Cardiac muscle cell (in vitro differentiated cells and primary cell): ENCODE measurements around the gene LCORL. TPM values are rescaled to one million over a fixed set of nuclear protein-coding genes. Genes with fewer than 3 reads are reported as not detected.

Experiments used
- DNase-seq, 2 donors: peaks; one replicate each; pipeline versions ENCODE4 v3.0.0 to v3.0.0-alpha.2; 2010 to 2017; ENCODE audit warnings: low read depth in 1 of 2, low spot score in 1 of 2
- H3K27ac ChIP-seq: fragments of 200-600 bp; sonication (generic); 2 replicates; pipeline ENCODE4 v1.5.1; 2016
- H3K27me3 ChIP-seq: fragments of 200-600 bp; sonication (generic); 2 replicates; pipeline ENCODE4 v1.6.0; 2016; ENCODE audit warnings: control low read depth
- H3K36me3 ChIP-seq: fragments of 200-600 bp; sonication (generic); 2 replicates; pipeline ENCODE4 v1.5.1; 2016; ENCODE audit warnings: control low read depth
- H3K4me1 ChIP-seq: fragments of 200-600 bp; sonication (generic); 2 replicates; pipeline ENCODE4 v1.8.1; 2017; ENCODE audit warnings: low read depth, mild to moderate bottlenecking, mixed run types
- H3K4me3 ChIP-seq: fragments of 200-600 bp; sonication (generic); 2 replicates; pipeline ENCODE4 v1.5.1; 2016; ENCODE audit warnings: mild to moderate bottlenecking
- H3K9me3 ChIP-seq: fragments of 200-600 bp; sonication (generic); 2 replicates; pipeline ENCODE4 v1.5.1; 2017; ENCODE audit warnings: low read depth, mild to moderate bottlenecking, control low read depth
- polyA plus RNA-seq: library from polyadenylated mRNA; unstranded; fragments of >200 nt; fragmentation: Nextera tagmentation; extraction: Ambion mirVana; gene quantifications from 2 replicates; pipeline ENCODE4 v1.2.1, GENCODE V29; 2016
- total RNA-seq: library from RNA; depleted of rRNA; stranded (reverse); fragments of >200 nt; gene quantifications from 2 replicates; pipeline ENCODE4 v1.2.3, GENCODE V29; 2016
- TF ChIP-seq, protein P1 (sequence below): IDR thresholded peaks from 2 replicates; pipeline ENCODE4 v1.5.1; 2012; ENCODE audit warnings: low read depth, mild to moderate bottlenecking, low read length

The LCORL gene
- total and polyA plus RNA-seq, 2 experiments from 2014 or later: 11.7 to 50.2 TPM

DNA sequence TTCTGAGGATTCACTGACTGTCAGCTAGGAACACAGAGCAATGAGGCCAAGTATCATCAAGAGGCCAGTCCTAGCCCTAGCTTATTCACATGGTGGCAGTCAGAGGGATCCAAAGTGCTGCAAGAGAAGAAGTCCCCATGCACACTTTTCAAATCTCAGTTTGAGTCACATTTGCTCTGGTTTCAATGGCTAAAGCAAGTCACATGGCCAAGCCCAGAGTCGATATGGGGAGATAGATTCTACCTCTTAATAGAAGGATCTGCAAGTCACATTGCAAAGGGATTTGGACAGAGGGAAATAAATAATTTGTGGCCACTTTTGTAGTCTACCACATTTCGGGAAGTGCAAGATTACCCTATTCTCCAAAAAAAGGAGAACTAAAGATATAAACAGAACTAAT lies 3.7 kb upstream of the LCORL start:
- H3K36me3 ChIP-seq: no peaks in the 10 kb centered on the region
- no peaks in the 10 kb centered on the region for H3K4me1 ChIP-seq
- TF ChIP-seq, protein P1, sequence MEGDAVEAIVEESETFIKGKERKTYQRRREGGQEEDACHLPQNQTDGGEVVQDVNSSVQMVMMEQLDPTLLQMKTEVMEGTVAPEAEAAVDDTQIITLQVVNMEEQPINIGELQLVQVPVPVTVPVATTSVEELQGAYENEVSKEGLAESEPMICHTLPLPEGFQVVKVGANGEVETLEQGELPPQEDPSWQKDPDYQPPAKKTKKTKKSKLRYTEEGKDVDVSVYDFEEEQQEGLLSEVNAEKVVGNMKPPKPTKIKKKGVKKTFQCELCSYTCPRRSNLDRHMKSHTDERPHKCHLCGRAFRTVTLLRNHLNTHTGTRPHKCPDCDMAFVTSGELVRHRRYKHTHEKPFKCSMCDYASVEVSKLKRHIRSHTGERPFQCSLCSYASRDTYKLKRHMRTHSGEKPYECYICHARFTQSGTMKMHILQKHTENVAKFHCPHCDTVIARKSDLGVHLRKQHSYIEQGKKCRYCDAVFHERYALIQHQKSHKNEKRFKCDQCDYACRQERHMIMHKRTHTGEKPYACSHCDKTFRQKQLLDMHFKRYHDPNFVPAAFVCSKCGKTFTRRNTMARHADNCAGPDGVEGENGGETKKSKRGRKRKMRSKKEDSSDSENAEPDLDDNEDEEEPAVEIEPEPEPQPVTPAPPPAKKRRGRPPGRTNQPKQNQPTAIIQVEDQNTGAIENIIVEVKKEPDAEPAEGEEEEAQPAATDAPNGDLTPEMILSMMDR: no peak
- no peak overlapping the region for H3K27ac ChIP-seq
- DNase-seq: no peak
- H3K9me3 ChIP-seq: no peaks in the 10 kb centered on the region
- H3K27me3 ChIP-seq: no peaks in the 10 kb centered on the region
- no peak overlapping the region for H3K4me3 ChIP-seq

DNA sequence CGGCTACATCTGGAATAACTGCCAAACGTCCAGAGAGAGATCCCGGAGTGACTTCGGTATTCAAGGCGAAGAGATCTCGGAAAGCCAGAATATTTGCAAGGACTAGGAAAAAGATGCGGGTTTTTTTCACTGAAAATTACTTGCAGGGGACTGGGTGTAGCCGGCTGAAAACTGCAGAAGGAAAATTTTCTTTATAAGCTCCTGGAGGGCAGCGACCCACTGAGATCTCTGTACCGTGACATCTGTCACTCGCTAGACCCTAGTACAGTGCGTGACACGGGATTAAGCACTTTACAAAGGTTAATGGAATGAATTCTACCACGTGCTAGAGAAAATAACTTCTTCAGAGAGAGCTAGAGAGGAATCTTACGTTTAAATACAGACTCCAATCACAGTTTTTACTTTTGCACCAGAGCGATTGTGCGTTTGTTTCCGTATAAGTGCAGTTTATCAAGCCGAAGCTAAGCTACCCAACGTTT lies 1.1 kb upstream of the LCORL start:
- H3K27ac ChIP-seq: peak overlapping the region; percentile 94
- H3K4me1 ChIP-seq: peaks cover 3% of the 10 kb centered on the region
- no peaks in the 10 kb centered on the region for H3K36me3 ChIP-seq
- TF ChIP-seq, protein P1: no peak
- peak overlapping the region; percentile 93 for H3K4me3 ChIP-seq
- peak in 1 of 2 donors; percentile 15 for DNase-seq
- no peaks in the 10 kb centered on the region for H3K9me3 ChIP-seq
- no peaks in the 10 kb centered on the region for H3K27me3 ChIP-seq

DNA sequence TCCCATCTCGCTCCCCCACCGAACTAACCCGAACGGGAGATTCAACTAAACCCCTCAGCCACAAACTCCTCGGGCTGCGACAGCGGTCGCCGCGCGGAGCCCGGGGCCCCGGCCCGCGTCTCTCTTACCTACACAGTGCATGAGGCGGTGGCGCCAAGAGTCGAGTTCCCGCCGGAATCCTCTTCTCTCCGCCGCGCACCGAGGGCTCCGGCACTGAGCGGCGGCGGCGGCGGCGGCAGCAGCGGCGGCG lies 160 bp downstream of the LCORL start:
- peak overlapping the region; percentile 93 for H3K4me3 ChIP-seq
- no peaks in the 10 kb centered on the region for H3K27me3 ChIP-seq
- H3K9me3 ChIP-seq: no peaks in the 10 kb centered on the region
- peak overlapping the region; percentile 94 for H3K27ac ChIP-seq
- H3K36me3 ChIP-seq: no peaks in the 10 kb centered on the region
- no peak for DNase-seq
- TF ChIP-seq, protein P1: no peak
- H3K4me1 ChIP-seq: peaks cover 3% of the 10 kb centered on the region

DNA sequence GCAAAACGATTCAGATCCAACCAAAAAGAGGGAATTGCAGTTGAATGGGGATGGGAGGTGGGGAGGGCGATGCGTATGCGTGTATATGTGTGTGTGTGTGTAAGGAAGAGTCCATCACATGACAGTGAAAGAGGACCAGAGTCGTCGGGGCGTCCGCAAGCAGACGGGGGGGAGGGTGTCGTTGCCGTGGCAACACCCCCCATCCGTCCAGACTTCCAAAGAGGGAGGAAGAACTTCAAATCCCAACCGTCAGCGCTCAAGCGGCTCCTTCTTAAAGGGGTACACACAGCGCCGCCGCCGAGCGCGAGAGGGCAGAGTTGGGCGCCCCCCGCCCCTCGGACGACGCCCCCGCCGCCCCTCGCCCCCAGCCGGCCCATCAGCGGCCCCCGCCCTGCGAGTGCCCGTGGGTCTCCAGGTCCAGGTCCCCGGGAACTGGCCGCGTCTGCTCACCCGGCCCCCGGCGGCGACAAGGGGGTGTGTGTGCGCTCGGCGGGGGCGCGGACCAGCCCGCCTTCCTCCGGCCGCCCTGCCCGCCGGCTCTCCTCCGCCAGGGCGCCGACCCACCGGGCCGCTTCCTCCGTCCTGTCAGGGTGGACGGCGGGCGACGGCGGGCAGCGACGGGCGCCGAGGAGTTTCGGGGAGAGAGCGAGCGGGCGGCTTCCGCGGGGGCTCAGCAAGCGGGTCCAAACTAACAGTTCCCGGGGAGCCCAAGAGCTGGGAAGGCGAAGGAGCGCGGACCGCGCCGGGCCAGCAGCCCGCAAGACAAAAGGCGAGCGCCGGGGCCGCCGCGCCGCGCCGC lies 685 bp downstream of the LCORL start:
- H3K27ac ChIP-seq: peak overlapping the region; percentile 94
- TF ChIP-seq, protein P1: no peak

DNA sequence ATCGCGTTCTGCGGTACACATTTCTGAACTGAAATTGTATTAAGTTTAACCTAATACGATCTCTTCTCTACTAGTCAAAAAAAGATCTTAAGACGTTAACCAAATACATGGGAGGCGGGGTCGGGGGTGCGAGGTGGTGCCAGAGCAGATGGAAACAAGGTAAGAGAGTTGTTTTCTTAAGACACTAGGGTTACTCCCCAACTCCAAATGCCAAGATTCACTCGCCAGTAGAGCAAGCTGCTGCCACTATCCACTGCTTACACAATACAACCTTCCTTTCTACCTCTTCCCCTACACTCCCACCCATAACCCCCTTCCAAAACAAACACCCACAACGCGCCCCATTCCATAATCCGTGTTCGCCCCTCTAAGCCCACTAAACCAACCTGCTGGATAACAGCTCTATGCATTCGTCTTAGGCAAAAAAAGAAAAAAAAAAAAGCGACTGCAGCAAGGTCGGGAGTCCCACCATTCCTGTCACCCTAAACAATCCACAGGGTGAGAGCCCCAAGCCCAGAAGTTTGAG lies 1.3 kb downstream of the LCORL start:
- Histone ChIP-seq H3K27ac (peak overlapping the region; percentile 94), H3K36me3 (no peaks in the 10 kb centered on the region), H3K4me1 (peaks cover 3% of the 10 kb centered on the region), H3K27me3 (no peaks in the 10 kb centered on the region), H3K4me3 (peak overlapping the region; percentile 93), H3K9me3 (no peaks in the 10 kb centered on the region)
- peak; percentile 5 to 37 for DNase-seq
- TF ChIP-seq, protein P1: no peak

More for the DNA sequence above, 685 bp downstream of the LCORL start:
- H3K27me3 ChIP-seq: no peaks in the 10 kb centered on the region
- peaks cover 3% of the 10 kb centered on the region for H3K4me1 ChIP-seq
- no peaks in the 10 kb centered on the region for H3K36me3 ChIP-seq
- peak; percentile 80 to 85 for DNase-seq
- no peaks in the 10 kb centered on the region for H3K9me3 ChIP-seq
- peak overlapping the region; percentile 93 for H3K4me3 ChIP-seq
